ENCODE data around the gene PPM1M.

PPM1M gene

DNA sequence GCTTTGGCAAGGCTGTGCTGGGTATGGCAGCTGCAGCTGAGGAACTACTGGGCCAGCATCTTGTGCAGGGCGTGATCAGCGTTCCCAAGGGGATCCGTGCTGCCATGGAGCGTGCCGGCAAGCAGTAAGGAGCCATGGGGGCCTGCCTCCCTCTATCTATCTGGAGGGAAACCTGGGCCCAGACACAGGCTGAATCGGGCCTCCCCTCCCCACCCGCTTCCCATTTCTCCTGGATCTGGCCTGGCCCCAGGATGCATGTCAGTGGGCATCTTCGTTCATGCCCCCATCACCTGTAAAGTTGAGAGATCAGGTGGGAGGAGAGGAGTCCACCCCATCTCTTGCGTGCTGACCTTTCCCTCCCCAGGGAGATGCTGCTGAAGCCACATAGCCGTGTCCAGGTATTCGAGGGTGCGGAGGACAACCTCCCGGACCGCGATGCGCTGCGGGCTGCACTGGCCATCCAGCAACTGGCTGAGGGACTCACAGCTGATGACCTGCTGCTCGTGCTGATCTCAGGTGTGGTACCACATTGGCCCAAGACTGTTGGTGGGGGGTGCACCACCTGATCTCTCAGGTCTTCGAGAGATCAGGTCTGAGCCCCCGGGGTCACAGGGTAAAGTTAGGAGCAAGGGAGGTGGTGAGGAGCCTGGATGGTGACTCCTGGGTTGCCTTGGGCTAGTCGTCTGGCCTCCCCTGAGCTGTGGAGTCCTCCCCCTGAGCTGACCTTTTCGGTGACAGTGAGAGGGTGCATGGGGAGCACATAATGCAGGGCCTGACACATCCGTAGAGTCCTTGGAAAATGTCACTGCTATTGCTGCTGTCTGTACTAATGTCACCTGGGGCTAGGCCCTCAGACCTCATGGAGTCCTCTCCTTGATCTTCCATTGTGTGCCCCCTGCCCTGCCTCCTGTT lies 45.3 kb downstream of the PPM1M start:
- no peak overlapping the region for H3K4me3 ChIP-seq (ENCODE audit: low read depth, low read length)
- no peak for DNase-seq (ENCODE audit: low read depth)

DNA sequence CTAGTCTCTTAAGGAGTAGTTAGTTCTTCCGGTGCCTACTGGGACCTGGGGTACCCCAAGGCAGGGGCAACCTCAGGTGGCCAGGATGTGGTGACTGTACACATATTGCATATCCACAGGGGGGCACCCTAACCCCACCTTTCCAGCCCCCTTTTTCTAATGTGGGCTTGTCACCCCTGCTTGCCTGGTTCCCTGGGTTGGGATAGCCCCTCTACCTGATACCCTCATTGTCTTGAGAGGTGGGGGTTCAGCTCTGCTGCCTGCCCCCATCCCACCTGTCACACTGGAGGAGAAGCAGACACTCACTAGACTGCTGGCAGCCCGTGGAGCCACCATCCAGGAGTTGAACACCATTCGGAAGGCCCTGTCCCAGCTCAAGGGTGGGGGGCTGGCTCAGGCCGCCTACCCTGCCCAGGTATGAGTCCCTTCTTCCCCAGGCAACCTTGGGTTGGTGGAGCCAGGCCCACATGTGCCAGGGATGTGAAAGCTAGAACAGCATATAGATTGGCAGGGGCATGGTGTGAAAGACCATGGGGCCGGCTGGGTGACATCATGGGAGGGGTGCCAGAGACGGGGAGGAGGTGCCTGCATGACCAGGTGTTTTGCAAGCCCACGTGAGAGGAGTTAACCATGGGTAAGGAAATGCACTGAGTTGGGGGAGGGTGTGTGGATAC lies 46.1 kb downstream of the PPM1M start:
- DNase-seq (ENCODE audit: low read depth), result no peak

DNA sequence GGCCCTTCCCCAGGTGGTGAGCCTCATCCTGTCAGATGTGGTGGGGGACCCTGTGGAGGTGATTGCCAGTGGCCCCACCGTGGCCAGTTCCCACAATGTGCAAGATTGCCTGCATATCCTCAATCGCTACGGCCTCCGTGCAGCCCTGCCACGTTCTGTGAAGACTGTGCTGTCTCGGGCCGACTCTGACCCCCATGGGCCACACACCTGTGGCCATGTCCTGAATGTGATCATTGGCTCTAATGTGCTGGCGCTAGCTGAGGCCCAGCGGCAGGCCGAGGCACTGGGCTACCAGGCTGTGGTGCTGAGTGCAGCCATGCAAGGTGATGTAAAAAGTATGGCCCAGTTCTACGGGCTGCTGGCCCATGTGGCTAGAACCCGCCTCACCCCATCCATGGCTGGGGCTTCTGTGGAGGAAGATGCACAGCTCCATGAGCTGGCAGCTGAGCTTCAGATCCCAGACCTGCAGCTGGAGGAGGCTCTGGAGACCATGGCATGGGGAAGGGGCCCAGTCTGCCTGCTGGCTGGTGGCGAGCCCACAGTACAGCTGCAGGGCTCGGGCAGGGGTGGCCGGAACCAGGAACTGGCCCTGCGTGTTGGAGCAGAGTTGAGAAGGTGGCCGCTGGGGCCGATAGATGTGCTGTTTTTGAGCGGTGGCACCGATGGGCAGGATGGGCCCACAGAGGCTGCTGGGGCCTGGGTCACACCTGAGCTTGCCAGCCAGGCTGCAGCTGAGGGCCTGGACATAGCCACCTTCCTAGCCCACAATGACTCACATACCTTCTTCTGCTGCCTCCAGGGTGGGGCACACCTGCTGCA lies 46.9 kb downstream of the PPM1M start:
- DNase-seq (ENCODE audit: low read depth), result no peak

More for the DNA sequence above, 46.1 kb downstream of the PPM1M start:
- H3K4me3 ChIP-seq (ENCODE audit: low read depth, low read length), result no peak overlapping the region

DNA sequence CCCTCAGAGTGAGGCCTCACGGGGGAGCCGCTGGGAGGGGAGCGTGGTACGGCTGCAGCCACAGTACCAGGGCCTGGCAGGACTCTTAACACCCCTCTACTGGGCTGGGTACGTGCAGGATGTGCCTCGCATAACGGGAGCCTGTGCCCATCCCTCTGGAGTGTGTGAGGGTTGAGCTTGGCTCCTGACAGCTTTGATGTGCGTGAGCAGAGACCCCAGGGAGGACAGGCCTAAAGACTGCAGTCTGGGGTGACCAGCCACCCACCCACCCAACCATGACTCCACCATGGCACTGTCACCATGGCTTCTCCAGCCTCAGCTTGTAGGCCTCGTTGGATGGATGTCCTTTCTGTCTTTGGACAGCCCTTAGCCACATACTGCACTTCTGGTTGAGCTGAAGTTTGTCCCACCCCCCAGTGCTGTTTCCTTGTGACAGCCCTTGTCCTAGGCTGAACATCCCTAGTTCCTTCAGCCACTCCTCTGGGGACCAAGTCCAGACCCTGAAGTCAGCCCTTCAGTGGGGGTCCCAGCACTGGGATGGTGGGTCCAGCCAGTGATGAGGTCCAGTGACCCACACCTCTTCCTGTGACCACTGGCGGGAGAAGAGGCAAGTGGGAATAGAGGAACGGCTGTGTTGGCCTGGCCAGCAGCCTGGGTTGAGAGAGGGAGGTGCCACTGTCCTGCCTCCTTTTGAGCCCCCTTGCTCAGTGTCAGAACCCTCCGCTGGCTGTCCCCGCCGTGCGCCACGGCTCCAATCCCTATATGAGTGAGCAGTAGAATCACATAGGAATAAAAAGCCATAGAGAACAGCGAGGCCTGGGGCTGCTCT lies 48.1 kb downstream of the PPM1M start:
- no peak overlapping the region for H3K4me3 ChIP-seq (ENCODE audit: low read depth, low read length)
- no peak for DNase-seq (ENCODE audit: low read depth)

More for the DNA sequence above, 46.9 kb downstream of the PPM1M start:
- no peak overlapping the region for H3K4me3 ChIP-seq (ENCODE audit: low read depth, low read length)

DNA sequence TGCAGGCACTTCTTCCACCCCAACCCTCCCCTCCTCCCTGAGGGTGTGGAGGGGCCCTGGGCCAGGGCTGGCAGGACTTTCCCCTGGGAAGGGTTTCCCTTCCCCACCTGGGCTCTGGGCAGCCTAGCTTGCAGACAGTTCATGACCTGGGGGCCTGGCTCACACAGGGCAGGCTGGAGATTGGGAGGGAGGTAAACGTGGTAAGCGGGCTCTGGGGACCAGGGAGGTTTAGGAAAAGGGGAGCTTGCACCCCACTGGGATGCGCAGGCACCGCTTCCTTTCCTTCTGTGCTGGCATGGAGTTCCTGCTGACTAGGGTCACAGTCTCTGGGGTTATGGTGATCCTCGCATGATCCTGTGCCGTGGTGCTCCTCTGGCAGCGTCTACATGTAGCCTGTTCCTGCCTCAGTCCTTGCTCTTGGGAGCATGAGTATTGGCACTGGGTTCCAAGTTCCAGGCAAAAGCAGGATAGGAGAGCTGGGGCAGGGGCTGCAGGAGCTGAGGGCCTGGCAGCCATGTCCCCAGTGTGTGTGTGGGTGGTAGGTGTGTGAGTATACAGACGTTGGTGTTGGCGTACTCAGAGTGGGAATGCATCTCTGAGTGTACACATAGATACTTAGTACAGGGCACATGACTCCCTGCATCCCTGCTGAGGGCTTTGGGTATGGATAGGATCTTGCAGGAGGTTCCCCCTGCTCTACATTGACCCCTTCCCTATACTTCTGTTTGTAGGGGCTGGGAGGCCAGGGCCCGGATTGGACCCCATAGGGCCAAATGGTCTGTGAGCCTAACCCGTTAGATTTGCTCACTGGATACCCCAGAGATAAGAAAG lies 49.0 kb downstream of the PPM1M start:
- H3K4me3 ChIP-seq (ENCODE audit: low read depth, low read length), result no peak overlapping the region
- no peak for DNase-seq (ENCODE audit: low read depth)

DNA sequence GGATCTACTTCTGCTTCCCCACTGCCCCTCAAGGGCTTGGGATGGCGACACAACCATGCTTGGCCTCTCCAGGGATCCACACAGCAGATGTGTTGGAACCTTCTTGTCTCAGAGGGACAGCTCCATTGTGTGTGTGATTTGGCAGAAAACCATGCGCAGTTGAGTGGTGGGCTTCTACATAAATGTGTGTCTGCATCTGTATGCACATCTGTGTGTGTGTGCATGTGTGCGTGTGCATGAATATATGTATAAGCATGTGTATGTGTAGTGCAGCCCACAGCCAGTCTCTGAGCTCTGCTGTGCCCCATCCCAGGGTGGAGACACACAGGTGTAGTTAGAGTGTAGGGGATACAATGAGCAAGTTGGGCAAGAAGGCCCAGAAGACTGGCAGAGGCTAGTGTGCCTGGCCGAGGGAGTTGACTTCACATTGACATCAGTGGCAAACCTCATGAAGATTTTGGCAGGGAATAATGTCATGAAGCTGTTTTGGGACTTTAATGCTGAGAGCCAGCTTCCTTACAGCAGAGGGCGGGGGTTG lies 50.2 kb downstream of the PPM1M start:
- H3K4me3 ChIP-seq (ENCODE audit: low read depth, low read length), result no peak overlapping the region
- DNase-seq (ENCODE audit: low read depth), result no peak

DNA sequence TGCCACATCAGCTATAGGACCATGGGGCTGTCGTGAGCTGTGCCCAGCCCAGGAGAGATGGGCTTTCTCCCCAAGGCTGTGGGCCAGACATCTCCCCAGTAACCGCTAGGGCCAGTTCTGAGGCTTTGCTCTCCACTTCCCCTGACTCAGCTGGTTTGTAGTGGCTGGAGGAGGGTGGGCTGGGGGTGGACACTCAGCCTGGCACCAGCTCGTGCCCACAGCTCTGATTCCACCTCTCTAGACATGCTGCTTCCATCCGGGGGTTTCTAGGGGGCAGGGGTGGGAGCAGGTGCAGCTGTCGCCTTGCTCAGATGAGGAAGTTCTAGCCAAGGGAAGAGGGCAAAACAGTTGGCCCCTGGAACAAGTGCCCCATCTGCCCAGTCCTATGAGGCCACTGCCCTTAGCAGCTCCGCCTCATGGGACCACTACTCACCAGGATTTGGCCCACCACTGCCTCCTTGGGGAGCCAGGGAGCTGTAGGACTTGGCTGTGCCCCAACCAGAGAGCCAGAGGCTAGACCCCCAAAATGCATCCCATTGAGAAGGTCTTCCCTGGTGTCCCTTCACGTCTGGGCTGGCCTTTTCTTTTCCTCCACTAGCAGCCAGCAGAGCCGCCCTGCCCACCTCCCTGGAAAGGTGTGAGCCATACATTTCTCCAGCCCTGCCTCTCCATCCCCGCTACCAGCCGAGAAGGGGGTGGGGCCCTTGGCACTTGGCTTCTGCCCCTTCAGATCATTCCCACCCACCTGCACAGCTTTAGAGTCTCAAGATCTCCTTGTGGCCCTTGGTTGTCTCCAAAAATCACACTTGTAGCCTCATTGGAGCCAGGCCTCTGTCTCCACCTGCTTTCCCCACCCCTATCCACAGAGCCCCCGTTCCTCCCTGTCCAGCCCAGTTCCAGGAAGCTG lies 51.9 kb downstream of the PPM1M start:
- H3K4me3 ChIP-seq (ENCODE audit: low read depth, low read length), result no peak overlapping the region
- DNase-seq (ENCODE audit: low read depth), result no peak

DNA sequence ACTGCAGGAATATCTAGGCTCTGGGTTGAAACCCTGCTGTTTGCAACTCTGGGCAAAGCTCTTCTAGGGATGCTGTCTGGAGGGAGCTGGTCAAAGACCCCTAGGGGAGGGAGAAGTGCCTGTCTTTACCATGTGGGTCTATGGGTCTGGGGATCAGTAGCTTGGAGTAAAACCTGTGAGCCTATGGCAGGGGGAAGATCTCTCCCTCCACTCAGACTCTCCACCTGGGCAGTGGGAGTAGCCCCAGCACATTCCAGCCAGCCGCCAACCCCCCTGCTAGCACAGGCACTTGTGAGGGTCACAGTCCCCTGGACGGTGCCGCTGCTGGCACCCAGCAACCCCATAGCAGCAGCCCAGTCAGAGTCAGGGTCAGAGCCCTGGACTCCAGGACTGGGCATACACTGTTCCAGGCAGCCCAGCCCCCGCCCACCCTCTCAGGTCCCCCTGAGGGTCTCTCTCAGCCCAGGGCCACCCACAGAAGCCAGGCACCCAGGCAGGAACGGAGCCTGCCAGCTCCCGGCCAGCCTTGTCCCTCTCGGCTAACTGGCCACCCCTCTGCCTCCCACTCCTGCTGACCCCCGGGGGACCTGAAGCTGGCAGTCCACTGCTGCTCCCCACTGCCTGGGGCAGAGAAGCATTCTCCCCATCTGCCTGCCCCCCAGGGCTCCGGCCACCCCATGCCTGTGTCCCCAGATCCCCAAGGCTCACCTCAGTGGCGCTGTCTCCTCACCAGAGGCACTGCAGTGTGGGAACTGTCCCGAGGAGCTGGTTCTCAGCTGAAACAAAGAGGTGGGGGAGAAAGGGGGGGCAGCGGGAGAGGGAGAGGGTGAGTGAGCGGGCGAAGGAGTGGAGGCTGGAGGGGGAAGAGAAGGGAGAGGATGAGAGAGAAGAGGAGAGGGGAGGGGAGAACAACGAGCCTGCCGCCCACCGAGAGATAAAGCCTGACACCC lies 52.9 kb downstream of the PPM1M start:
- no peak overlapping the region for H3K4me3 ChIP-seq (ENCODE audit: low read depth, low read length)

DNA sequence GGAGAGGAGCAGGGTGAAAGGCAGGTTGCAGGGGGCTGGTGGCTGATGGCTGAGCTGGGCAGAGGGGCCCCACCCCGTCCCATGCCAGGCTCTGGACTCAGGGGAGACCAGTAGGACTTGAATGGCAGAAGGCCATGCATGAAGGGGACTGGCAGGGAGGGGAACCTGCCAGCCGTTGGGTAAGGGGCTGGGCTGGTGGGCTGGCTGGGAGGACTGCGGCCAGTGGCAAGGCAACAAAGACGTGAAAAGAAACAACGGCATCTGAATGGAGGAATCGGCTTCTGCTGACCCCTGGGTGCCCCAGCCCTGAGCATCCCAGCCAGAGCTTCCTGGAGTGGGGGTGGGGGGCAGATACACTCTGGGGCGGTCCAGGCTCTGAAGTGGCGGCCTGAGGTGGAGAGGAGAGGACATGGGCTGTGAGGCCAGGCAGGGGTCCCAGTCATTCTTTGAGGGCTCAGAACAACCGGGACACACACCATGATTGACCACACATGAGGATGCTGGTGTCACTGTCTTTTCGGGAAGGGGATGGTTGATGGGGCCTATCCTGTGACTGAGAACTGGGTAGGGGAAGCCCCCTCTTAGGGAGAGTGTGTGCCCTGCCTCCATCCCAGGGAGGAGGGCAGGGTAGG lies 53.8 kb downstream of the PPM1M start:
- no peak for DNase-seq (ENCODE audit: low read depth)
- no peak overlapping the region for H3K4me3 ChIP-seq (ENCODE audit: low read depth, low read length)

More for the DNA sequence above, 52.9 kb downstream of the PPM1M start:
- DNase-seq (ENCODE audit: low read depth), result no peak
